Endothelial cell of umbilical vein (primary cell): ENCODE data around the gene CRABP1. TPM values are rescaled to one million over a fixed set of nuclear protein-coding genes. Genes with fewer than 3 reads are reported as not detected.

Experiments used
- BruUV-seq: library from RNA; stranded (reverse); fragments of 400-500 nt; replicated peaks from 2 replicates; lab custom pipeline; 2021; lab: Mats Ljungman, UMichigan
- CTCF ChIA-PET: fragments of 300-600, 350-600 bp; sonication (Branson Sonifier 250); formaldehyde crosslinking; loops from one replicate; lab custom pipeline; 2021; ENCODE audit warnings: antibody characterized with exemption, inconsistent platforms; lab: Charles Lee
- POLR2A ChIA-PET: fragments of 300-600, 350-600 bp; sonication (Branson Sonifier 250); formaldehyde crosslinking; loops from one replicate; lab custom pipeline; 2021; ENCODE audit warnings: antibody characterized with exemption, inconsistent platforms; lab: Charles Lee
- DNase-seq: peaks from one replicate; pipeline ENCODE4 v3.0.0-alpha.2; 2011; ENCODE audit warnings: low read depth, low spot score
- FAIRE-seq: peaks from 2 replicates; lab custom pipeline; 2011; peaks lifted over from hg19 to GRCh38; lab: Jason Lieb, UNC
- H2AFZ ChIP-seq: 2 replicates; pipeline ENCODE4 v1.6.0; 2012; ENCODE audit warnings: low read depth, low read length, control low read depth, inconsistent platforms
- H3K27ac ChIP-seq: 2 replicates; pipeline ENCODE4 v1.5.1; 2011; ENCODE audit warnings: low read depth, mild to moderate bottlenecking, control low read depth, low read length, moderate library complexity; ENCODE audit not compliant: insufficient read depth
- H3K27me3 ChIP-seq, 2 experiments: 2 replicates each; pipeline versions ENCODE4 v1.6.0 to v1.6.1; 2011; ENCODE audit warnings: low read length in 2 of 2, mixed read lengths in 1 of 2; ENCODE audit not compliant: control insufficient read depth in 2 of 2, insufficient read depth in 2 of 2
- H3K36me3 ChIP-seq, 2 experiments: 2 replicates in 1 of 2; 3 replicates in 1 of 2; pipeline ENCODE4 v1.5.1; 2011; ENCODE audit warnings: low read length in 2 of 2, mild to moderate bottlenecking in 1 of 2, moderate library complexity in 1 of 2; ENCODE audit not compliant: control insufficient read depth in 2 of 2, insufficient read depth in 2 of 2; ENCODE audit errors: extremely low read depth in 1 of 2
- H3K4me1 ChIP-seq: 3 replicates; pipeline ENCODE4 v1.5.1; 2011; ENCODE audit warnings: mild to moderate bottlenecking, low read length; ENCODE audit not compliant: control insufficient read depth, insufficient read depth; ENCODE audit errors: extremely low read depth
- H3K4me2 ChIP-seq: 2 replicates; pipeline ENCODE4 v1.6.1; 2011; ENCODE audit warnings: low read length, control low read depth, mixed read lengths; ENCODE audit not compliant: insufficient read depth
- H3K4me3 ChIP-seq, 3 experiments: fragments of 200-600 bp in 1 of 3; sonication (generic), shearing (Covaris generic) in 1 of 3; replicated peaks in 1 of 3; 2 replicates each; pipeline ENCODE4 v1.5.1; 2011 to 2016; ENCODE audit warnings: control low read depth in 3 of 3, low read length in 3 of 3, mild to moderate bottlenecking in 2 of 3, inconsistent platforms in 1 of 3, low read depth in 1 of 3, moderate library complexity in 1 of 3; ENCODE audit not compliant: insufficient read depth in 1 of 3
- H3K79me2 ChIP-seq: 2 replicates; pipeline ENCODE4 v1.6.0; 2012; ENCODE audit warnings: low read length, inconsistent platforms; ENCODE audit not compliant: control insufficient read depth, insufficient read depth
- H3K9ac ChIP-seq: replicated peaks from 2 replicates; pipeline ENCODE3; 2011; ENCODE audit warnings: low read length, control low read depth; ENCODE audit not compliant: insufficient read depth; ENCODE audit errors: extremely low read depth
- H3K9me1 ChIP-seq: replicated peaks from 3 replicates; pipeline ENCODE4 v1.6.0; 2011; ENCODE audit warnings: mild to moderate bottlenecking, low read length; ENCODE audit not compliant: control insufficient read depth, insufficient read depth; ENCODE audit errors: extremely low read depth
- H3K9me3 ChIP-seq: replicated peaks from 2 replicates; pipeline ENCODE4 v1.5.1; 2012; ENCODE audit warnings: low read length, inconsistent platforms; ENCODE audit not compliant: control insufficient read depth, insufficient read depth
- H4K20me1 ChIP-seq: replicated peaks from 2 replicates; pipeline ENCODE3; 2011; ENCODE audit warnings: mild to moderate bottlenecking, low read length; ENCODE audit not compliant: control insufficient read depth, insufficient read depth; ENCODE audit errors: extremely low read depth
- CTCF ChIP-seq, 2 donors: IDR thresholded peaks; 1 replicate in 1 of 2; 2 replicates in 1 of 2; pipeline ENCODE4 v1.5.1; 2011; ENCODE audit warnings: low read length in 2 of 2, mild to moderate bottlenecking in 2 of 2, moderate library complexity in 2 of 2, control low read depth in 1 of 2, inconsistent platforms in 1 of 2, low read depth in 1 of 2; ENCODE audit not compliant: insufficient read depth in 1 of 2; ENCODE audit errors: extremely low read depth in 1 of 2
- EZH2 ChIP-seq: IDR thresholded peaks from 2 replicates; pipeline ENCODE4 v1.6.1; 2012; ENCODE audit warnings: borderline replicate concordance, low read depth, mild to moderate bottlenecking, moderate library complexity, low read length, inconsistent platforms; ENCODE audit not compliant: severe bottlenecking
- FOS ChIP-seq: IDR thresholded peaks from 2 replicates; pipeline ENCODE4 v1.6.1; 2011; ENCODE audit warnings: mild to moderate bottlenecking, low read length, moderate library complexity, borderline replicate concordance; ENCODE audit not compliant: insufficient read depth
- GATA2 ChIP-seq: IDR thresholded peaks from 2 replicates; pipeline ENCODE4 v1.7.0; 2011; ENCODE audit warnings: low read depth, mild to moderate bottlenecking, moderate library complexity, mixed read lengths, low read length; ENCODE audit not compliant: insufficient read length, insufficient read depth
- JUN ChIP-seq: IDR thresholded peaks from 2 replicates; pipeline ENCODE4 v1.6.1; 2011; ENCODE audit warnings: borderline replicate concordance, low read depth; ENCODE audit not compliant: insufficient read length, insufficient read depth
- MAX ChIP-seq: IDR thresholded peaks from 2 replicates; pipeline ENCODE4 v1.6.1; 2011; ENCODE audit not compliant: insufficient read depth, insufficient read length
- MYC ChIP-seq: IDR thresholded peaks from one replicate; pipeline ENCODE4 v1.6.1; 2011; ENCODE audit warnings: mild to moderate bottlenecking, low read depth, low read length
- POLR2A ChIP-seq: IDR thresholded peaks from 2 replicates; pipeline ENCODE4 v1.6.1; 2012; ENCODE audit warnings: low read depth, mild to moderate bottlenecking, control low read depth, low read length
- POLR2AphosphoS5 ChIP-seq: IDR thresholded peaks from 2 replicates; pipeline ENCODE4 v1.6.1; 2012; ENCODE audit warnings: low read depth, mild to moderate bottlenecking, control low read depth, low read length, moderate library complexity; ENCODE audit not compliant: insufficient read depth
- dilution Hi-C: fragments of 300-500 bp; cut with MboI; formaldehyde crosslinking; loops from one replicate; pipeline ENCODE4 v1.15.0; 2019; ENCODE audit warnings: low sequenced_read_pairs; ENCODE audit not compliant: extremely low pct_ligation_motif_present
- intact Hi-C: fragments of 100-400 bp; cut with micrococcal nuclease; formaldehyde crosslinking; loops from one replicate; pipeline ENCODE4 v1.10.0; 2022
- polyA plus RNA-seq, 4 experiments: library from polyadenylated mRNA; depleted of rRNA in 3 of 4; stranded (reverse) in 3 of 4; unstranded in 1 of 4; fragments of >200 nt; gene quantifications; 2 replicates each; pipeline versions ENCODE4 v1.2.1 to v1.2.3, GENCODE V29; 2011 to 2012; ENCODE audit warnings: missing spikeins in 1 of 4
- total RNA-seq: library from RNA; stranded (reverse); gene quantifications from 2 replicates; pipeline ENCODE4 v1.2.3, GENCODE V29; 2021

Gene CRABP1
- total and polyA plus RNA-seq, 2 donors (not counting 3 experiments of a cell fraction or from before 2014, with no cell fraction given), result 0.11 TPM; not detected in 1

GRCh38 chr15:78351539-78351938 lies 11.4 kb downstream of the CRABP1 start:
- Histone ChIP-seq H3K36me3 (no peaks in the 10 kb centered on the region), H3K9me1 (no peaks in the 10 kb centered on the region), H3K79me2 (no peaks in the 10 kb centered on the region), H3K4me2 (no peak overlapping the region), H4K20me1 (no peaks in the 10 kb centered on the region), H3K4me1 (no peaks in the 10 kb centered on the region), H3K9me3 (no peaks in the 10 kb centered on the region), H2AFZ (no peak overlapping the region), H3K27ac (no peak overlapping the region), H3K27me3 (peaks cover 5 to 8% of the 10 kb centered on the region in 2 experiments), H3K4me3 (no peak overlapping the region), H3K9ac (no peak overlapping the region)
- intact Hi-C loops (no loop called here), dilution Hi-C loops (no loop called here)
- TF ChIP-seq GATA2, result no peak
- TF ChIP-seq EZH2, result no peak
- TF ChIP-seq MYC, result no peak
- ChIA-PET CTCF (no interaction called here), POLR2A (no interaction called here)
- DNase-seq, result no peak
- no TSS peak for BruUV-seq
- no peak for FAIRE-seq

- TF ChIP-seq MYC (no peak), GATA2 (no peak), EZH2 (no peak), CTCF (IDR thresholded peaks at IDR 0.05; ENCODE audit: extremely low read depth in 1 of 2, insufficient read depth in 1 of 2, low read depth in 1 of 2, low read length in 2 of 2) (no peak), POLR2A (no peak), JUN (no peak), POLR2AphosphoS5 (no peak), FOS (no peak), MAX (no peak)
- no TSS peak for BruUV-seq
- FAIRE-seq, result no peak
- CTCF ChIA-PET, result interaction anchor here (1.0 kb wide), 1 partner anchor 8 kb away, joined by 3 read pairs; no protein-coding TSS in a partner anchor
- H3K79me2 ChIP-seq, result no peaks in the 10 kb centered on the region
- no peaks in the 10 kb centered on the region for H3K9me1 ChIP-seq
- no peak overlapping the region for H3K27ac ChIP-seq
- H3K9me3 ChIP-seq, result no peaks in the 10 kb centered on the region
- dilution Hi-C loops, result no loop called here
- intact Hi-C loops, result no loop called here
- H3K27me3 ChIP-seq, result peaks cover 0 to 7% of the 10 kb centered on the region in 2 experiments
- H3K4me1 ChIP-seq, result no peaks in the 10 kb centered on the region
- POLR2A ChIA-PET, result no interaction called here
- H4K20me1 ChIP-seq, result no peaks in the 10 kb centered on the region
- no peak overlapping the region for H3K9ac ChIP-seq
- no peaks in the 10 kb centered on the region for H3K36me3 ChIP-seq
- H3K4me2 ChIP-seq, result no peak overlapping the region
- no peak overlapping the region for H2AFZ ChIP-seq
- no peak overlapping the region for H3K4me3 ChIP-seq
- no peak for DNase-seq
These were observed 12.9 kb downstream of the CRABP1 start for GRCh38 chr15:78353093-78353492.
